ENCODE results near the gene ANK2.

DNA sequence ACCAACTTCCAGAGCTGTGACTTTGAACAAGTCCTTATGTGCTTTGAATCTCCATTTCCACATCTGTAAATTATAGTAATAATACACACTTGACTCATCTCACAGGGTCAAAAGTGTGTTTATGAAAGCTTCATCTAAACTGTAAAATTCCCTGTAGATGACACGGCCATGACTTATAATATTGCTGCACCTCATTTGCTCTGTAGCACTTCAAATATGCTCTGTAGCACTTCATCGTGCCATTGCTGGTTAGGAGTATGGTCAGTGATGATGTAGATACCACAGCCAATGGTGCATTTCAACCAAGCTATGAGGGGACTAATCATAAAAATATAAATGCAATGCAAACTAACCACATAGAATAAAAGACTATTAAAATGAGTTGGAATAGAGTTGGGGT is 318.6 kb downstream of the ANK2 start:
- TF ChIP-seq, protein P1, sequence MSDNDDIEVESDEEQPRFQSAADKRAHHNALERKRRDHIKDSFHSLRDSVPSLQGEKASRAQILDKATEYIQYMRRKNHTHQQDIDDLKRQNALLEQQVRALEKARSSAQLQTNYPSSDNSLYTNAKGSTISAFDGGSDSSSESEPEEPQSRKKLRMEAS (IDR thresholded peaks at IDR 0.05; ENCODE audit: low read depth, low read length): no peak
- TF ChIP-seq MYC (IDR thresholded peaks at IDR 0.05; ENCODE audit: low read depth, low read length) (no peak), POLR2A (IDR thresholded peaks at IDR 0.05; ENCODE audit: extremely low read depth, insufficient read length) (no peak)
- TF ChIP-seq, protein P2, sequence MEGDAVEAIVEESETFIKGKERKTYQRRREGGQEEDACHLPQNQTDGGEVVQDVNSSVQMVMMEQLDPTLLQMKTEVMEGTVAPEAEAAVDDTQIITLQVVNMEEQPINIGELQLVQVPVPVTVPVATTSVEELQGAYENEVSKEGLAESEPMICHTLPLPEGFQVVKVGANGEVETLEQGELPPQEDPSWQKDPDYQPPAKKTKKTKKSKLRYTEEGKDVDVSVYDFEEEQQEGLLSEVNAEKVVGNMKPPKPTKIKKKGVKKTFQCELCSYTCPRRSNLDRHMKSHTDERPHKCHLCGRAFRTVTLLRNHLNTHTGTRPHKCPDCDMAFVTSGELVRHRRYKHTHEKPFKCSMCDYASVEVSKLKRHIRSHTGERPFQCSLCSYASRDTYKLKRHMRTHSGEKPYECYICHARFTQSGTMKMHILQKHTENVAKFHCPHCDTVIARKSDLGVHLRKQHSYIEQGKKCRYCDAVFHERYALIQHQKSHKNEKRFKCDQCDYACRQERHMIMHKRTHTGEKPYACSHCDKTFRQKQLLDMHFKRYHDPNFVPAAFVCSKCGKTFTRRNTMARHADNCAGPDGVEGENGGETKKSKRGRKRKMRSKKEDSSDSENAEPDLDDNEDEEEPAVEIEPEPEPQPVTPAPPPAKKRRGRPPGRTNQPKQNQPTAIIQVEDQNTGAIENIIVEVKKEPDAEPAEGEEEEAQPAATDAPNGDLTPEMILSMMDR (IDR thresholded peaks at IDR 0.05; ENCODE audit: low read depth, low read length): no peak
